ENCODE measurements around the gene MMP12.

Gene MMP12

DNA sequence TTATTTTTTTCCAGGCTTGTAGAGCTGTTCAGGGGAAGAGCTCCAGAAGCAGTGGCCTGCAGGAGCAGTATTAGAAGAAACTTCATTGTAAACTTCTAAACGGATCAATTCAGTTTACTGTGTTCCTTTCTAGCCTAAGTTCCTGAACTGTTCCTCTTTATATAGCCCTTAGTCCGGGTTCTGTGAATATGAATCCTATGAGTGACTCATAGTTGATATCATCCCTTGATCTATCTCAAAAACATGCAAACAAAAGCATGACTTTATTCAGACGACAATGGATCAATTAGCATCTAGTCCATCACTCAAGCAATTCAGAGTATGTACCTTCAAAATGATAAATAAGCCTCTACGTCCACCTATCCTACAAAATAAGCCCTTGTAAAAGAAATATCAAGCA is at the start of gene MMP12:
Gene MMP12 (minus strand): TSS at position 131 of the 400 bp plus-strand sequence. CDS start 45 bp downstream, at position 86.
- no peak for DNase-seq (ENCODE audit: insufficient read length, low spot score)
- FAIRE-seq: no peak
- TF ChIP-seq, protein P1, sequence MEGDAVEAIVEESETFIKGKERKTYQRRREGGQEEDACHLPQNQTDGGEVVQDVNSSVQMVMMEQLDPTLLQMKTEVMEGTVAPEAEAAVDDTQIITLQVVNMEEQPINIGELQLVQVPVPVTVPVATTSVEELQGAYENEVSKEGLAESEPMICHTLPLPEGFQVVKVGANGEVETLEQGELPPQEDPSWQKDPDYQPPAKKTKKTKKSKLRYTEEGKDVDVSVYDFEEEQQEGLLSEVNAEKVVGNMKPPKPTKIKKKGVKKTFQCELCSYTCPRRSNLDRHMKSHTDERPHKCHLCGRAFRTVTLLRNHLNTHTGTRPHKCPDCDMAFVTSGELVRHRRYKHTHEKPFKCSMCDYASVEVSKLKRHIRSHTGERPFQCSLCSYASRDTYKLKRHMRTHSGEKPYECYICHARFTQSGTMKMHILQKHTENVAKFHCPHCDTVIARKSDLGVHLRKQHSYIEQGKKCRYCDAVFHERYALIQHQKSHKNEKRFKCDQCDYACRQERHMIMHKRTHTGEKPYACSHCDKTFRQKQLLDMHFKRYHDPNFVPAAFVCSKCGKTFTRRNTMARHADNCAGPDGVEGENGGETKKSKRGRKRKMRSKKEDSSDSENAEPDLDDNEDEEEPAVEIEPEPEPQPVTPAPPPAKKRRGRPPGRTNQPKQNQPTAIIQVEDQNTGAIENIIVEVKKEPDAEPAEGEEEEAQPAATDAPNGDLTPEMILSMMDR (IDR thresholded peaks at IDR 0.05; ENCODE audit: insufficient read depth, missing control alignments): no peak

GRCh38 chr11:102921587-102922220 is 46.9 kb upstream of the MMP12 start:
- TF ChIP-seq, protein P1 (IDR thresholded peaks at IDR 0.05; ENCODE audit: insufficient read depth, missing control alignments): no peak
- no peak for FAIRE-seq
- no peak for DNase-seq (ENCODE audit: insufficient read length, low spot score)

DNA sequence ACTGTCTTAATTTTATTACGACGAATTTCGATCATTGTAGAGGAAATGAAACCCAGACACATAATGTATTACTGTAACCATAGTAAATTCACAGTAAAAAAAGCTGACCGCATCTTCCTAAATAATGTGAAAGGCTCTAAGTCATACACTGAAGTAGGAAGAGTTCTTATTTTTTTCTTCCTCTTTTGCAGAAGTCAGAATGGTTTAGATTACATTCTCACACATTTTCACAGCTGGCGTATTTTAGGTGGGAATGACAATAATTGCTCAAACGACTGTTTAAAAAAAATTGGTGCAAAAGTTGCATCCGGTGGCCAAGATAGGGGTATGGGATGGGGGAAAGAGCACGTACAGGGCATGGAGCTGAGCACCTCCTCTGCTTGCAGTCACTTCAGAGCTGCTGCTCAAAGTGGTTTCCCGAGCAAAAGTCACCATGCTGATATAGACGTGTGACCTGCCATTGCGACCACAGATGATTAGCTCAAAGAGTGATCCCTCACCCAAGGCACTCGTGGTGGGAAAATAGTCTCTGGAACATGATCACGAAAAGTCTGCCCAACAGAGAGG is 45.4 kb upstream of the MMP12 start:
- TF ChIP-seq, protein P1 (IDR thresholded peaks at IDR 0.05; ENCODE audit: insufficient read depth, missing control alignments): no peak
- DNase-seq (ENCODE audit: insufficient read length, low spot score) (no peak), FAIRE-seq (no peak)

DNA sequence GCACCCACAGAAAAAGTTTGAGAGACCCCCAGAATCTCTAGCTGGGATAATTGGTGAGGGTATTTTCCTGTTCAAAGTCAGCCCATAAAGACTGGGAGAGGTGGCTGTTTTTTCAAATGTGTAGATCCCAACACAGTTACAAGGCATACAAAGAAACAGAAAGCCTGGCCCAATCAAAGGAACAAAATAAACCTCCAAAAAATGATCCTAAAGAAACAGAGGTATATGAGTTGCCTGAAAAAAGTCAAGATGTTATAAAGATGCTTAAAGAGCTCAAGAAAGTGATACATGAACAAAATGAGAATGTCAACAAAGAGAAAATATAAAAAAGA is 40.2 kb upstream of the MMP12 start:
- no peak for DNase-seq (ENCODE audit: insufficient read length, low spot score)
- TF ChIP-seq, protein P1 (IDR thresholded peaks at IDR 0.05; ENCODE audit: insufficient read depth, missing control alignments): no peak
- FAIRE-seq: no peak

- no peak for FAIRE-seq
- DNase-seq (ENCODE audit: insufficient read length, low spot score): no peak
- TF ChIP-seq, protein P1 (IDR thresholded peaks at IDR 0.05; ENCODE audit: insufficient read depth, missing control alignments): peak; percentile 41
Observed at GRCh38 chr11:102914238-102915043, 39.7 kb upstream of the MMP12 start.

DNA sequence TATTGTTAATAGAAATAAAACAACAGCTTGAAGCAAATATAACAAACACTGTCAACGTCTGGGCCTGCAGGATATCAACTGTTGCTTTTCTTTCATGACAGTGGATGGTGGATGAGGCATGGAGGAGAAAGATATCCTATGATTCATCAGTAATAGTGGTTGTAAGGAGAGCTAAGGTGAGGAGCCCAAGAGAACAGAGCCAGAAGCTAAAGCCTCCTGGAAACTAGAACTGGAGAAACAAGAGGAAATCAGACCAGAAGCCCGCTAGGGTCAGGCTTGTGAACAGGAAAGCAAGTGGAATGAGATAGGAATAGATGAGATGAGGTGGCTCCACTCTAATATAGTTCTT is 37.7 kb upstream of the MMP12 start:
- TF ChIP-seq, protein P1 (IDR thresholded peaks at IDR 0.05; ENCODE audit: insufficient read depth, missing control alignments): no peak
- FAIRE-seq (no peak), DNase-seq (ENCODE audit: insufficient read length, low spot score) (no peak)

All from D721Med (cell line).